Chondrocyte (in vitro differentiated cells): ENCODE results near the gene PAFAH1B1. TPM values are rescaled to one million over a fixed set of nuclear protein-coding genes. Genes with fewer than 3 reads are reported as not detected.

ENCODE experiments used
- DNase-seq: peaks from one replicate; pipeline ENCODE4 v3.0.0; 2021; ENCODE audit warnings: mixed read lengths, low spot score
- H3K27ac Mint-ChIP-seq: one replicate; pipeline ENCODE4 v1.8.0; 2021; ENCODE audit warnings: mild to moderate bottlenecking, moderate library complexity, mixed read lengths; ENCODE audit not compliant: unreplicated experiment
- H3K27me3 Mint-ChIP-seq: 2 replicates; pipeline ENCODE4 v1.8.0; 2021; ENCODE audit warnings: low read depth, mixed read lengths
- H3K36me3 Mint-ChIP-seq: 2 replicates; pipeline ENCODE4 v1.8.0; 2021; ENCODE audit warnings: low read depth, mixed read lengths
- H3K4me1 Mint-ChIP-seq: 2 replicates; pipeline ENCODE4 v1.8.0; 2021; ENCODE audit warnings: low read depth, mild to moderate bottlenecking, mixed read lengths
- H3K4me3 Mint-ChIP-seq: one replicate; pipeline ENCODE4 v1.8.0; 2021; ENCODE audit warnings: mild to moderate bottlenecking, moderate library complexity, mixed read lengths; ENCODE audit not compliant: unreplicated experiment
- H3K9me3 Mint-ChIP-seq: 2 replicates; pipeline ENCODE4 v1.8.0; 2021; ENCODE audit warnings: low read depth, mixed read lengths
- total RNA-seq: library from RNA; stranded (reverse); gene quantifications from 3 replicates; pipeline ENCODE4 v1.2.1, GENCODE V29; 2021
- TF ChIP-seq, protein P1 (sequence below): fragments of 200-600 bp; sonication (generic); IDR thresholded peaks from 2 replicates; pipeline ENCODE4 v1.5.0; 2021; ENCODE audit warnings: antibody characterized with exemption, mild to moderate bottlenecking, moderate library complexity

Gene PAFAH1B1
- total RNA-seq, 1 donor from 2014 or later: 151 TPM

- Mint-ChIP-seq H3K36me3 (no peaks in the 10 kb centered on the region), H3K9me3 (no peaks in the 10 kb centered on the region), H3K4me1 (peaks cover 43% of the 10 kb centered on the region), H3K4me3 (no peak overlapping the region), H3K27ac (peak overlapping the region; percentile 57), H3K27me3 (no peaks in the 10 kb centered on the region)
- TF ChIP-seq, protein P1, sequence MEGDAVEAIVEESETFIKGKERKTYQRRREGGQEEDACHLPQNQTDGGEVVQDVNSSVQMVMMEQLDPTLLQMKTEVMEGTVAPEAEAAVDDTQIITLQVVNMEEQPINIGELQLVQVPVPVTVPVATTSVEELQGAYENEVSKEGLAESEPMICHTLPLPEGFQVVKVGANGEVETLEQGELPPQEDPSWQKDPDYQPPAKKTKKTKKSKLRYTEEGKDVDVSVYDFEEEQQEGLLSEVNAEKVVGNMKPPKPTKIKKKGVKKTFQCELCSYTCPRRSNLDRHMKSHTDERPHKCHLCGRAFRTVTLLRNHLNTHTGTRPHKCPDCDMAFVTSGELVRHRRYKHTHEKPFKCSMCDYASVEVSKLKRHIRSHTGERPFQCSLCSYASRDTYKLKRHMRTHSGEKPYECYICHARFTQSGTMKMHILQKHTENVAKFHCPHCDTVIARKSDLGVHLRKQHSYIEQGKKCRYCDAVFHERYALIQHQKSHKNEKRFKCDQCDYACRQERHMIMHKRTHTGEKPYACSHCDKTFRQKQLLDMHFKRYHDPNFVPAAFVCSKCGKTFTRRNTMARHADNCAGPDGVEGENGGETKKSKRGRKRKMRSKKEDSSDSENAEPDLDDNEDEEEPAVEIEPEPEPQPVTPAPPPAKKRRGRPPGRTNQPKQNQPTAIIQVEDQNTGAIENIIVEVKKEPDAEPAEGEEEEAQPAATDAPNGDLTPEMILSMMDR: no peak
- DNase-seq: no peak
Measured at GRCh38 chr17:2610195-2611175, 17.0 kb downstream of the PAFAH1B1 start.

GRCh38 chr17:2611627-2612026 lies 18.2 kb downstream of the PAFAH1B1 start:
- no peak overlapping the region for H3K4me3 Mint-ChIP-seq
- H3K4me1 Mint-ChIP-seq: peaks cover 50% of the 10 kb centered on the region
- TF ChIP-seq, protein P1: no peak
- no peak for DNase-seq
- no peaks in the 10 kb centered on the region for H3K9me3 Mint-ChIP-seq
- H3K36me3 Mint-ChIP-seq: no peaks in the 10 kb centered on the region
- no peaks in the 10 kb centered on the region for H3K27me3 Mint-ChIP-seq
- H3K27ac Mint-ChIP-seq: no peak overlapping the region

DNA sequence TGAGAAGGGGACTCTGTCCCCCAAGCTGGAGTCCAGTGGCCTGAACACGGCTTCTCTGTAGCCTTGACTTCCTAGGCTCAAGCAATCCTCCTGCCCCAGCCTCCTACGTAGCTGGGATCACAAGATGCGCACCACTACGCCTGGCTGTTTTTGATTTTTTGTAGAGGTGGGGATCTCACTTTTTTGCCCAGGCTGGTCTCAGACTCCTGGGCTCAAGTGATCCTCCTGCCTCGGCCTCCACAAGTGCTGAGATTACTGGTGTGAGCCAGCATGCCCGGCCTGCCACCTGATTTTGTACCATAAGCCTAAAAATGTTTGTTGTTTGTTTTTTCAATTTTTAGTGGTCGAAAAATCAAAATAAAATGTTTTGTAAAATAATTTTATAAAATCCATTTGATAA lies 19.2 kb downstream of the PAFAH1B1 start:
- DNase-seq: no peak
- Mint-ChIP-seq H3K9me3 (no peaks in the 10 kb centered on the region), H3K4me1 (peaks cover 54% of the 10 kb centered on the region), H3K4me3 (no peak overlapping the region), H3K27ac (no peak overlapping the region), H3K27me3 (no peaks in the 10 kb centered on the region), H3K36me3 (no peaks in the 10 kb centered on the region)
- TF ChIP-seq, protein P1: no peak

DNA sequence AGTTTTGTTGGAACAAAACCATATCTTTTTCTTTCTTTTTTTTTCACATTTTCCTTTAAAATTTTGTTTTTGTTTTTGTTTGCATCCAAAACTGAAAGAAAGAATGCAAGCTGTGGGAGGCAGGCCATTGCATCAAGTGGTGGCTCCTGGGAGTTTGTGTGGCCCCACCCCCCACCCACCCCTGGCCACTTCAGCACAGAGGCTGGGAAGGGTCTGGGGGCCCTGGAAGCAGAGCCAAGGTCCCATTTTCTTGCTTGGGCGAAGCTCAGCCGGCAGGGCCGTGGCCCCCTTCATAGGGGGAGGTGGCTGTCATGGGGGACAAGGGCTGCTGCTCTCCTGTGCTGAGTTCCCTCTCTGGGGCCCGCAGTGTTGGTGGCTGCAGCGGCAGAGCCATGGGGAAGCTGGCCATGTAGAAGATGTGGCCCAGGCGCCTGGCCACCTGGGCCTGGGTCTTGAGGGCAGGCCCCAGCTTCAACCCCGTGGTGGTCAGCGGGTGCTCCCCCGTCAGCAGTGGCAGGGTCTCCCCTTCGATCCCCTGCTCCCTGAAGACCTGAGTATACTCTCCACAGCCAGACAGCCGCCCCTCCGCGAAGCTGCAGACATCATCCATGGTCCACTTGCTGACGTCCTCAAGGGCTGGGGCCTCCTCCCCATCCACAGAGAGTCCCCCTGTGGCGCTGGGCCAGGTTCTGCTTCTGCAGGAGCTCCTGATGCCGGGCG lies 19.8 kb downstream of the PAFAH1B1 start:
- H3K4me1 Mint-ChIP-seq: peaks cover 54% of the 10 kb centered on the region
- H3K36me3 Mint-ChIP-seq: no peaks in the 10 kb centered on the region
- H3K27ac Mint-ChIP-seq: no peak overlapping the region
- TF ChIP-seq, protein P1: no peak
- DNase-seq: no peak
- H3K27me3 Mint-ChIP-seq: no peaks in the 10 kb centered on the region
- H3K9me3 Mint-ChIP-seq: no peaks in the 10 kb centered on the region
- H3K4me3 Mint-ChIP-seq: no peak overlapping the region

DNA sequence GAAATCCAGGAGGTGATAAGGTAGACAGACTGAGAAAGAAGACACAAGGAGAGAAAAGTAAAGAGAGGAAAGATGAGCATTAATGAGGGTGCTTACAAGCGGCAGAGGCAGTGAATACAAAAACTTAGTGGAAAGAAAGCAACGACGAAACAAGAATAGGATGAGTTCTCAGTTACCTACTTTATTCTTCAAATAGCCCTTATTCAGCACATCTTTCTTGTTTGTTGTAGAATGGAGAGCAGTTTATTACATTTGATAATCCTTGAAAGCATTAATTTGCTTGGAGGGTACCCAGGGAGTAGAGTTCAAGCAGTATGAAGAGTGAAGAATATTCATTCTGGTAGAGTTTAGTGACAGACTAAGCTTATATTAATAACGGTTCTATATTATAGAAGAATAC lies 22.4 kb downstream of the PAFAH1B1 start:
- TF ChIP-seq, protein P1: no peak
- H3K4me1 Mint-ChIP-seq: peaks cover 39% of the 10 kb centered on the region
- H3K27ac Mint-ChIP-seq: peak overlapping the region; percentile 29
- no peak overlapping the region for H3K4me3 Mint-ChIP-seq
- H3K9me3 Mint-ChIP-seq: no peaks in the 10 kb centered on the region
- no peaks in the 10 kb centered on the region for H3K36me3 Mint-ChIP-seq
- H3K27me3 Mint-ChIP-seq: no peaks in the 10 kb centered on the region
- DNase-seq: no peak
